GM12865 (cell line): ENCODE results near the gene ALDH1L1.

Source experiments
- DNase-seq: peaks from one replicate; pipeline ENCODE4 v3.0.0; 2010; ENCODE audit warnings: low read depth
- H3K4me3 ChIP-seq: 2 replicates; pipeline ENCODE4 v1.5.1; 2011; ENCODE audit warnings: mild to moderate bottlenecking, low read depth, low read length, control low read depth
- TF ChIP-seq, protein P1 (sequence below): IDR thresholded peaks from 2 replicates; pipeline ENCODE4 v1.5.1; 2011; ENCODE audit warnings: low read length, control low read depth, low read depth, inconsistent platforms; ENCODE audit not compliant: insufficient read depth; ENCODE audit errors: missing control alignments

Gene ALDH1L1

DNA sequence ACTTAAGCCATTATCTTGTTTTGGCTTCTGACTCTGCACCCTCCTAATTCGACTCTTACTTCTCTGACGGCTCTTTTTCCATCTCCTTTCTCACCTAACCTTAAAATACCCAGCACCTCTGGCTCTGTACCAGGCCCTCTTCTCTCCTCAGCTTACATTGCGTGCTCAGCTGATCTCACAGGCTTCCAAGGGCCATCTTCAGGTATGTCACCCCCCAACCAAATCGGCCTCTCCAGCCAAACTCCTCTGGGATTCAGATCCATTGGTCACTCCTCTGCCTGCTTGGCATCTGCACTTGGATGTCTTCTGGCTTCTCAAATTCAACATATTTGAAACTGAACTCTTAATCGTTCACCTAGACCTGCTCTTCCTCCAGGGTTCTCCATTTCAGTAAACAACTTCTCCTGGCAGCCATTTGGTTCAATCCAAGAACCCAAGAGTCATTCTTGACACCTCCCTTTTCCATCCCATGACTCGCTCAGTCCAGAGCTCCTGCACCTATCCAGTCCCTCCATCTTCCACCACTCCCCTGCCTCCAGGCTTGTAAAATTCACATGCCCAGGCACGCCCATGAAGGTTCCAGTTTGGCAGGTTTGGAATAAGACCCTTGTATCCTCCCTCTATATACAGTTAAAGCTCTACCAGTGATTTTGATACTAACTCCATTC is 61.2 kb downstream of the ALDH1L1 start:
- no peak for DNase-seq
- TF ChIP-seq, protein P1, sequence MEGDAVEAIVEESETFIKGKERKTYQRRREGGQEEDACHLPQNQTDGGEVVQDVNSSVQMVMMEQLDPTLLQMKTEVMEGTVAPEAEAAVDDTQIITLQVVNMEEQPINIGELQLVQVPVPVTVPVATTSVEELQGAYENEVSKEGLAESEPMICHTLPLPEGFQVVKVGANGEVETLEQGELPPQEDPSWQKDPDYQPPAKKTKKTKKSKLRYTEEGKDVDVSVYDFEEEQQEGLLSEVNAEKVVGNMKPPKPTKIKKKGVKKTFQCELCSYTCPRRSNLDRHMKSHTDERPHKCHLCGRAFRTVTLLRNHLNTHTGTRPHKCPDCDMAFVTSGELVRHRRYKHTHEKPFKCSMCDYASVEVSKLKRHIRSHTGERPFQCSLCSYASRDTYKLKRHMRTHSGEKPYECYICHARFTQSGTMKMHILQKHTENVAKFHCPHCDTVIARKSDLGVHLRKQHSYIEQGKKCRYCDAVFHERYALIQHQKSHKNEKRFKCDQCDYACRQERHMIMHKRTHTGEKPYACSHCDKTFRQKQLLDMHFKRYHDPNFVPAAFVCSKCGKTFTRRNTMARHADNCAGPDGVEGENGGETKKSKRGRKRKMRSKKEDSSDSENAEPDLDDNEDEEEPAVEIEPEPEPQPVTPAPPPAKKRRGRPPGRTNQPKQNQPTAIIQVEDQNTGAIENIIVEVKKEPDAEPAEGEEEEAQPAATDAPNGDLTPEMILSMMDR: no peak
- H3K4me3 ChIP-seq: no peak overlapping the region

DNA sequence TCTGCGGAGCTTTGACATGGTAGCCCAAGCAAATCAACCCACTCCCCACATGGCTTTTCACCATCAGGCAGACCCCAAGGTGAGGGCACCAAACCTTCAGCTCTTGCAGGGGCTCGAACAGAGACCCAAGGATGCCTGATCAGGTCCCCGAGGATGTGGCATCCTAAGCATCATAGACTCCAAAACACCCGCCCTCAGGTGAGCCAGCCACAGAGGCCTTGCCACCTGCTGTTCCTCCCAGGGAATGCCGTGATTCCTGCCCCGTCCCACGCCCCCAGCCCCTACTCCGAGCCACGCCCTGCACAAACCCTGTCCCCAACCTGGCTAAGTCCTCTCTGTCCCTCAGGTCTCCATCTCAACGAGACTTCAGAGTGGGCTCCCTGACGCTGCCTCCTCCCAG is 61.8 kb downstream of the ALDH1L1 start:
- no peak overlapping the region for H3K4me3 ChIP-seq
- no peak for DNase-seq

DNA sequence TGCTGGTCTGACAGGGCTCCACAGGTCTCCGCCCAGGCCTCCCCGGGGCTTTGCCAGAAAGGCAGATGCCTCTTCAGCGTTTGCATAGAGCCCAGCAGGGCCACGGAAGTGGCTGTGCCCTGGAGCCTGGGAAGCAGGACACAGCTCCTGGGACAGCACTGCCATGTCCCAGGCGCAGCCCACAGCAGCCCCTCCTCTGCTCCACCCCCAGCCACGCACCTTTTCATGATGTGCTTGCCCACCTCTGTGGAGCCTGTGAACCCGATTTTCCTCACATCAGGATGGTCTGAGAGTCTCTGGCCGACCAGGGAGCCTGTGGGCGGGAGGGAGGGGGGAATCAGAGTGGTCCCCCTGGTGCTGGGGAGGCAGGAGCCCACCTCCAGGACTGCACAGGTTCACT is 62.6 kb downstream of the ALDH1L1 start:
- no peak overlapping the region for H3K4me3 ChIP-seq
- TF ChIP-seq, protein P1: no peak
- DNase-seq: no peak

More for the DNA sequence above, 61.8 kb downstream of the ALDH1L1 start:
- TF ChIP-seq, protein P1: no peak

DNA sequence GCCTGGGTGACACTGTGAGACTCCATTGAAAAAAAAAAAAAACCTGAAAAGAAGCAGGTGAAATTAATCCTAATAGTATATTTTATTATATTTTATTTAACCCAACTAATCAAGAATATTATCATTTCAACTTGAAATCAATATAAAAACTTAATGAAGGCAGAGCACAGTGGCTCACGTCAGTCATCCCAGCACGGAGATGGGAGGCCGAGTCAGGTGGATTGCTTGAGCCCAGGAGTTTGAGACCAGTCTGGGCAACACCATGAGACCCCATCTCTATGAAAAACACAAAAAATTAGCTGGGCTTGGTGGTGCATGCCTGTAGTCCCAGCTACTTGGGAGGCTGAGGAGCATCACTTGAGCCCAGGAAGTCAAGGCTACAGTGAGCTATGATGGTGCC is 63.2 kb downstream of the ALDH1L1 start:
- TF ChIP-seq, protein P1: no peak
- no peak overlapping the region for H3K4me3 ChIP-seq
- DNase-seq: no peak

DNA sequence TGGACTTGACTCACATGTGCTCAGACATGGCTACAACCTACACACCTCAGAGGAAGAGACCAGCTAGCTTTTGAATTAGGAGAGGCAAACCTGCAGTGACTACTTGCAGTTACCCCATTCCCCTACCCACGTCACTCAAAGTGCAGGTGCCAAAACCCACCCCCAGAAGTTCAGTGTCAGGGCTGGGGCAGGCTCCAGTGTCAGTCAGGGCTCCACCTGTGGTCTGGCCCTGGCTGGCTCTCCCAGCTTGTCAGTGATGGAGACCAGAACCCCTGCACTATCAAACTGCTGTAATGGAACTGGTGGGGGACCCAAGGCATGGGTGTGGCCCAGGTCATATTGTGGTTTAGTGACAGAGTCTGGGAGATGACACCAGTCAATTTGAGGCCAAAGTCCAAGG is 63.9 kb downstream of the ALDH1L1 start:
- TF ChIP-seq, protein P1: no peak
- H3K4me3 ChIP-seq: no peak overlapping the region
- no peak for DNase-seq

DNA sequence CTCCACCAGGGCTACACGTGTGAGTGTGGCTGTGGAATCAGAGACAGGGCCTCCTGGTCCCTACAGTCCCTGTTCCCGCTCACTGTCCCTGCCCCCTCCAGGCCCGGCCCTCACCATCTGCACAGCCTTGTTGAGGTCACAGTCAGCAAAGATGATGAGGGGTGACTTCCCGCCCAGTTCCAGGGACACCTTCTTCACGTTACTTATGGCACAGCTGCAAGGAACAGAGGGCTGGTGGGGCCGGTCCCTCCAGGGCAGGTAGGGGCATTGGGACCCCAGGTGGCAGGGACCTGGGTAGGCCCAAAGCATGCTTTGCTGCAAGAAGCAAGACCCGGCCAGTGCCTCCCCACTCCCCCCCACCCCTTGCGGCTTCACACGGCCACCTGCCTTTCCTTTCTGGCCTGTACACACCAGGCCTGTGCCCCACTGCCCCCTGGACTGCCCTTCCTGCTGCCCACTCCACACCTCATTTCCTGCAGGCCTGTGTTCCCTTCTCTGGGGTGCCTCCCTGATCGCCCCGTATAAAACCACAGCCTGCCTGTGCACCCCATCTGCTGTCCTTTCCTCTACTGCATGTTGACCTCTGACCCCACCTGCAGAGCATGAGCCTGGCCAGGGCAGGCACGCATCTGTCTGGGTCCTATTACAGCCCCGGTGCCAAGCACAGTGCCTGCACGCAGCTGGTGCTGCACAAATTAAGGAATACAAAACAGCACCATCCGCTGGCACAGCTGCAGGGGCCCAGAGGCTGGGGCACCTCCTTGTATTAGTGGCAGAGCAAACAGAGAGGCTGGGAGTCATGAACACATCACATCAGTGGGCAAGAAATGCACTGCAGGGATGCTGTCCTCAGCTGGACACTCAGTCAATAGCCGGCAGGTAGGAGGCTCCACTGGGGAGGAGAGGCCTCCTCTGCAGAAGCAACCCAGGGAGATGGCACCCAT is 65.7 kb downstream of the ALDH1L1 start:
- TF ChIP-seq, protein P1: no peak
- no peak overlapping the region for H3K4me3 ChIP-seq
- no peak for DNase-seq
